ENCODE results near the gene AUP1.
"Not testable (repeated sequence)": the region's sequence is repeated elsewhere in the genome, so short reads cannot be mapped to it uniquely, and the experiment has no call there.

- TF ChIP-seq PBX2 (CRISPR knock-in tag; IDR thresholded peaks at IDR 0.05; ENCODE audit: low read depth); PBX2 (tag; conservative IDR thresholded peaks at IDR 0.05; ENCODE audit: low read depth); USF1 (CRISPR knock-in tag; IDR thresholded peaks at IDR 0.05); HDGF (IDR thresholded peaks at IDR 0.05); POLR2A (conservative IDR thresholded peaks at IDR 0.05); TSHZ1 (CRISPR knock-in tag; IDR thresholded peaks at IDR 0.05); NRF1 (conservative IDR thresholded peaks at IDR 0.05 in 1 of 2, IDR thresholded peaks at IDR 0.05 in 1 of 2); BRF2 (IDR thresholded peaks at IDR 0.05; ENCODE audit: borderline replicate concordance, insufficient read depth, insufficient read length); CBFB (CRISPR knock-in tag; IDR thresholded peaks at IDR 0.05); HNRNPK (IDR thresholded peaks at IDR 0.05; ENCODE audit: low read depth, low read length, poor library complexity, severe bottlenecking): not testable (repeated sequence)
Measured at GRCh38 chr2:74561022-74561421, 31.5 kb upstream of the AUP1 start.

Data from K562 (cell line).